Adipose tissue (tissue), 3 donors: ENCODE data around the gene CASR. TPM values are rescaled to one million over a fixed set of nuclear protein-coding genes. Genes with fewer than 3 reads are reported as not detected.

Experiments used
- H3K27ac ChIP-seq: one replicate; pipeline ENCODE4 v1.5.1; 2013; ENCODE audit warnings: low read depth, low read length
- WGBS, 3 donors: extraction: QIAGEN DNeasy Blood & Tissue Kit; methylation state at CpG; one replicate each; pipeline ENCODE4 v1.1.7; 2013; 5-methylcytosine and 5-hydroxymethylcytosine counted together
- polyA plus RNA-seq, 3 donors: library from polyadenylated mRNA; stranded (reverse); fragments of 200-250 nt; gene quantifications; one replicate each; pipeline ENCODE4 v1.2.3, GENCODE V29; 2013
- donor health status: healthy with polysubstance abuse.
- donor health status: Bipolar disorder and iron deficiency.
- donor health status: healthy.

Gene CASR
- polyA plus RNA-seq, 3 donors: under 0.01 to 5.0 TPM; not detected in 1

GRCh38 chr3:122247087-122247824, 63.8 kb downstream of the CASR start:
- no peak overlapping the region for H3K27ac ChIP-seq
- 37 to 68% (median 49%) methylated on average over 8 of the region's 8 CpGs for WGBS, 3 donors

- 49 to 83% (median 62%) methylated on average over 5 of the region's 5 CpGs for WGBS, 3 donors
- no peak overlapping the region for H3K27ac ChIP-seq
Observed at GRCh38 chr3:122247825-122248185, 64.3 kb downstream of the CASR start.

GRCh38 chr3:122251428-122251827, 68.0 kb downstream of the CASR start:
- WGBS, 3 donors: 49 to 64% (median 55%) methylated on average over 3 of the region's 3 CpGs

GRCh38 chr3:122253581-122253980, 70.1 kb downstream of the CASR start:
- WGBS, 3 donors: 36 to 79% (median 59%) methylated on average over 1 of the region's 1 CpG
- no peak overlapping the region for H3K27ac ChIP-seq

More at GRCh38 chr3:122251428-122251827, 68.0 kb downstream of the CASR start:
- no peak overlapping the region for H3K27ac ChIP-seq

- H3K27ac ChIP-seq: no peak overlapping the region
- WGBS, 3 donors: 9 to 42% (median 32%) methylated on average over 1 of the region's 1 CpG
Observed at GRCh38 chr3:122255757-122256439, 72.4 kb downstream of the CASR start.

GRCh38 chr3:122257644-122258364, 74.3 kb downstream of the CASR start:
- H3K27ac ChIP-seq: no peak overlapping the region
- WGBS, 3 donors: 61 to 77% (median 63%) methylated on average over 7 of the region's 7 CpGs

GRCh38 chr3:122258757-122259371, 75.4 kb downstream of the CASR start:
- no peak overlapping the region for H3K27ac ChIP-seq
- WGBS, 3 donors: 5 to 10% (median 6%) methylated on average over 7 of the region's 7 CpGs

GRCh38 chr3:122260206-122260605, 76.7 kb downstream of the CASR start:
- WGBS, 3 donors: 76 to 82% (median 79%) methylated on average over 2 of the region's 2 CpGs
- H3K27ac ChIP-seq: no peak overlapping the region

GRCh38 chr3:122263058-122263457, 79.6 kb downstream of the CASR start:
- H3K27ac ChIP-seq: no peak overlapping the region
- WGBS, 3 donors: 86 to 89% (median 88%) methylated on average over 2 of the region's 2 CpGs

GRCh38 chr3:122263974-122264588, 80.6 kb downstream of the CASR start:
- H3K27ac ChIP-seq: no peak overlapping the region

- 41 to 57% (median 41%) methylated on average over 3 of the region's 3 CpGs for WGBS, 3 donors
- no peak overlapping the region for H3K27ac ChIP-seq
Observed at GRCh38 chr3:122265957-122266356, 82.5 kb downstream of the CASR start.

GRCh38 chr3:122268257-122269024, 85.0 kb downstream of the CASR start:
- H3K27ac ChIP-seq: no peak overlapping the region
- WGBS, 3 donors: 75 to 85% (median 75%) methylated on average over 1 of the region's 1 CpG

- H3K27ac ChIP-seq: no peak overlapping the region
- 78 to 80% (median 78%) methylated on average over 2 of the region's 2 CpGs for WGBS, 3 donors
Observed at GRCh38 chr3:122269045-122269444, 85.6 kb downstream of the CASR start.

- H3K27ac ChIP-seq: no peak overlapping the region
- 38 to 78% (median 51%) methylated on average over 3 of the region's 3 CpGs for WGBS, 3 donors
Observed at GRCh38 chr3:122271246-122271898, 87.9 kb downstream of the CASR start.

- no peak overlapping the region for H3K27ac ChIP-seq
Observed at GRCh38 chr3:122272879-122273278, 89.4 kb downstream of the CASR start.

- WGBS, 3 donors: 42 to 71% (median 59%) methylated on average over 2 of the region's 2 CpGs
- H3K27ac ChIP-seq: no peak overlapping the region
Observed at GRCh38 chr3:122273498-122273897, 90.0 kb downstream of the CASR start.

GRCh38 chr3:122281891-122282290, 98.4 kb downstream of the CASR start:
- WGBS, 3 donors: 71 to 78% (median 75%) methylated on average over 3 of the region's 3 CpGs
- H3K27ac ChIP-seq: no peak overlapping the region
